Stomach (tissue), 9 donors: ENCODE measurements around the gene LSAMP. TPM values are rescaled to one million over a fixed set of nuclear protein-coding genes. Genes with fewer than 3 reads are reported as not detected.

Experiments used
- DNase-seq, 2 donors: peaks; one replicate each; pipeline versions ENCODE4 v3.0.0 to v3.0.0-alpha.2; 2013 to 2019
- H3K27ac ChIP-seq, 5 donors: fragments of 200-600 bp in 4 of 5; sonication (generic) in 4 of 5; one replicate each; pipeline ENCODE4 v1.5.1; 2013 to 2019; ENCODE audit warnings: mild to moderate bottlenecking in 1 of 5, moderate library complexity in 1 of 5
- H3K27me3 ChIP-seq, 3 donors: fragments of 200-600 bp; sonication (generic); one replicate each; pipeline ENCODE4 v1.5.1; 2017 to 2019; ENCODE audit warnings: mixed run types in 1 of 3
- H3K36me3 ChIP-seq, 4 donors: fragments of 200-600 bp; sonication (generic); 1 replicate in 3 of 4; 2 replicates in 1 of 4; pipeline ENCODE4 v1.5.1; 2016 to 2019
- H3K4me1 ChIP-seq, 4 donors: fragments of 200-600 bp; sonication (generic); one replicate each; pipeline ENCODE4 v1.5.1; 2016 to 2019
- H3K4me3 ChIP-seq, 4 donors: fragments of 200-600 bp; sonication (generic) in 3 of 4; one replicate each; pipeline ENCODE4 v1.5.1; 2016 to 2019; ENCODE audit warnings: mild to moderate bottlenecking in 1 of 4
- H3K9me3 ChIP-seq, 4 donors: fragments of 200-600 bp; sonication (generic); one replicate each; pipeline ENCODE4 v1.5.1; 2016 to 2019
- CTCF ChIP-seq, 7 experiments: fragments of 450-650 bp in 4 of 7; fragments of 200-600 bp in 3 of 7; sonication (generic) in 3 of 7; IDR thresholded peaks; one replicate each; pipeline ENCODE4 v1.5.1; 2016 to 2019; ENCODE audit warnings: antibody characterized with exemption in 7 of 7, control low read depth in 2 of 7, mild to moderate bottlenecking in 1 of 7
- EP300 ChIP-seq: sonication (generic); formaldehyde crosslinking; IDR thresholded peaks from one replicate; pipeline ENCODE4 v1.6.1; 2017; ENCODE audit warnings: antibody characterized with exemption
- POLR2A ChIP-seq, 4 donors: fragments of 450-650 bp; IDR thresholded peaks; one replicate each; pipeline ENCODE4 v1.6.1; 2016; ENCODE audit warnings: antibody characterized with exemption in 4 of 4, control low read depth in 2 of 4, mild to moderate bottlenecking in 1 of 4, moderate library complexity in 1 of 4
- POLR2AphosphoS5 ChIP-seq, 3 donors: sonication (generic); formaldehyde crosslinking; IDR thresholded peaks; one replicate each; pipeline ENCODE4 v1.6.1; 2016; ENCODE audit warnings: antibody characterized with exemption in 3 of 3
- WGBS, 5 donors: extraction: QIAGEN DNeasy Blood & Tissue Kit in 3 of 5; methylation state at CpG; one replicate each; pipeline versions ENCODE4 v1.1.5 to v1.1.7; 2013 to 2018; 5-methylcytosine and 5-hydroxymethylcytosine counted together
- intact Hi-C: fragments of 100-400 bp; cut with DNase I; formaldehyde crosslinking; loops from one replicate; pipeline ENCODE4 v1.15.1; 2023; ENCODE audit warnings: low total_unique reads
- polyA plus RNA-seq, 3 donors: library from polyadenylated mRNA; stranded (reverse); fragments of 200-250 nt; gene quantifications; one replicate each; pipeline ENCODE4 v1.2.3, GENCODE V29; 2013
- total RNA-seq, 5 donors: library from RNA; depleted of rRNA; stranded (reverse); fragments of >200 nt; gene quantifications; one replicate each; pipeline versions ENCODE4 v1.1.0 to v1.2.3, GENCODE V29; 2014 to 2016
- donor health status: healthy with polysubstance abuse.
- donor health status: Bipolar disorder and iron deficiency.
- donor health status: healthy.

The LSAMP gene
- total and polyA plus RNA-seq, 8 donors: 1.1 to 20.7 (median 1.7) TPM

- H3K4me1 ChIP-seq: no peaks in the 10 kb centered on the region
- H3K4me3 ChIP-seq: no peak overlapping the region
- no peaks in the 10 kb centered on the region for H3K27me3 ChIP-seq
- TF ChIP-seq POLR2AphosphoS5 (IDR thresholded peaks at IDR 0.05) (no peak), CTCF (IDR thresholded peaks at IDR 0.05) (no peak), EP300 (no peak), POLR2A (IDR thresholded peaks at IDR 0.05) (no peak)
- DNase-seq: peak in 1 of 2 donors; percentile 41
- H3K27ac ChIP-seq: no peak overlapping the region
- no peaks in the 10 kb centered on the region for H3K9me3 ChIP-seq
- H3K36me3 ChIP-seq: no peaks in the 10 kb centered on the region
- intact Hi-C loops: no loop called here
- WGBS, 5 donors: 66 to 75% (median 68%) methylated on average over 5 of the region's 5 CpGs
Observed at GRCh38 chr3:115960799-115961198, 484.5 kb downstream of the LSAMP start.

GRCh38 chr3:115958526-115958925 is 486.8 kb downstream of the LSAMP start:
- 77 to 90% (median 87%) methylated on average over 5 of the region's 5 CpGs for WGBS, 5 donors
- intact Hi-C loops: no loop called here

GRCh38 chr3:115947325-115947724 is 498.0 kb downstream of the LSAMP start:
- intact Hi-C loops: no loop called here
- WGBS, 5 donors: 44 to 59% (median 54%) methylated on average over 2 of the region's 2 CpGs

More at GRCh38 chr3:115958526-115958925, 486.8 kb downstream of the LSAMP start:
- DNase-seq: no peak
- Histone ChIP-seq H3K27ac (no peak overlapping the region), H3K9me3 (no peaks in the 10 kb centered on the region), H3K27me3 (no peaks in the 10 kb centered on the region), H3K4me3 (no peak overlapping the region), H3K36me3 (no peaks in the 10 kb centered on the region), H3K4me1 (no peaks in the 10 kb centered on the region)
- TF ChIP-seq CTCF (IDR thresholded peaks at IDR 0.05) (no peak), EP300 (no peak), POLR2AphosphoS5 (IDR thresholded peaks at IDR 0.05) (no peak), POLR2A (IDR thresholded peaks at IDR 0.05) (no peak)

GRCh38 chr3:115943579-115943978 is 501.7 kb downstream of the LSAMP start:
- intact Hi-C loops: no loop called here
- H3K9me3 ChIP-seq: no peaks in the 10 kb centered on the region
- no peak overlapping the region for H3K27ac ChIP-seq
- no peaks in the 10 kb centered on the region for H3K4me1 ChIP-seq
- H3K36me3 ChIP-seq: no peaks in the 10 kb centered on the region
- no peak overlapping the region for H3K4me3 ChIP-seq
- no peak for DNase-seq
- no peaks in the 10 kb centered on the region for H3K27me3 ChIP-seq
- WGBS, 5 donors: 59 to 74% (median 69%) methylated on average over 3 of the region's 3 CpGs
- TF ChIP-seq EP300 (no peak), CTCF (IDR thresholded peaks at IDR 0.05) (no peak), POLR2AphosphoS5 (IDR thresholded peaks at IDR 0.05) (no peak)

More at GRCh38 chr3:115947325-115947724, 498.0 kb downstream of the LSAMP start:
- Histone ChIP-seq H3K4me1 (no peaks in the 10 kb centered on the region), H3K27ac (no peak overlapping the region), H3K36me3 (no peaks in the 10 kb centered on the region), H3K4me3 (no peak overlapping the region), H3K9me3 (peaks cover 0 to 12% (median 0%) of the 10 kb centered on the region in 4 donors), H3K27me3 (no peaks in the 10 kb centered on the region)
- TF ChIP-seq CTCF (IDR thresholded peaks at IDR 0.05) (no peak), POLR2A (IDR thresholded peaks at IDR 0.05) (no peak), EP300 (no peak), POLR2AphosphoS5 (IDR thresholded peaks at IDR 0.05) (no peak)
- DNase-seq: no peak
